ENCODE results near the gene HRH2.
"Not testable (repeated sequence)": the region's sequence is repeated elsewhere in the genome, so short reads cannot be mapped to it uniquely, and the experiment has no call there.

Gene HRH2

DNA sequence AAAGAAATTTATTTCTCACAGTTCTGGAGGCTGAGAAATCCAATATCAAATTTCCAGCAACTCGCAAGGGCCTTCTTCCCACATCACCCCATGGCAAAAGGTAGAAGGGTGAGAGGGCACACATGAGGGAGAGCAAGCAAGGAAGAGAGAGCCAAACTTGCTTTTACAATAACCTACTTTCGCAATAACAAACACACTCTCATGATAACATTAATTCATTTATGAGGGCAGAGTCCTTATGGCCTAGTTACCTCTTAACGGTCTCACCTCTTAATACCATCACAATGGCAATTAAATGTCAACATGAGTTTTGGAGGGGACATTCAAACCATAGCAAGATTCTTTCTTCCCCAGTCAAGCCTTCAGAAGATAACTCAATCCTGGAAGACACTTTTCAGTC, 11.6 kb upstream of the HRH2 start:
- Histone ChIP-seq H3K4me3 (no peak overlapping the region), H3K27ac (no peak overlapping the region)
- no peak for DNase-seq (ENCODE audit: low spot score)
- TF ChIP-seq, protein P1, sequence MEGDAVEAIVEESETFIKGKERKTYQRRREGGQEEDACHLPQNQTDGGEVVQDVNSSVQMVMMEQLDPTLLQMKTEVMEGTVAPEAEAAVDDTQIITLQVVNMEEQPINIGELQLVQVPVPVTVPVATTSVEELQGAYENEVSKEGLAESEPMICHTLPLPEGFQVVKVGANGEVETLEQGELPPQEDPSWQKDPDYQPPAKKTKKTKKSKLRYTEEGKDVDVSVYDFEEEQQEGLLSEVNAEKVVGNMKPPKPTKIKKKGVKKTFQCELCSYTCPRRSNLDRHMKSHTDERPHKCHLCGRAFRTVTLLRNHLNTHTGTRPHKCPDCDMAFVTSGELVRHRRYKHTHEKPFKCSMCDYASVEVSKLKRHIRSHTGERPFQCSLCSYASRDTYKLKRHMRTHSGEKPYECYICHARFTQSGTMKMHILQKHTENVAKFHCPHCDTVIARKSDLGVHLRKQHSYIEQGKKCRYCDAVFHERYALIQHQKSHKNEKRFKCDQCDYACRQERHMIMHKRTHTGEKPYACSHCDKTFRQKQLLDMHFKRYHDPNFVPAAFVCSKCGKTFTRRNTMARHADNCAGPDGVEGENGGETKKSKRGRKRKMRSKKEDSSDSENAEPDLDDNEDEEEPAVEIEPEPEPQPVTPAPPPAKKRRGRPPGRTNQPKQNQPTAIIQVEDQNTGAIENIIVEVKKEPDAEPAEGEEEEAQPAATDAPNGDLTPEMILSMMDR (IDR thresholded peaks at IDR 0.05): no peak

- Histone ChIP-seq H3K4me3 (no peak overlapping the region), H3K27ac (no peak overlapping the region)
- no peak for DNase-seq (ENCODE audit: low spot score)
- TF ChIP-seq, protein P1 (IDR thresholded peaks at IDR 0.05): no peak
These were observed 7.9 kb upstream of the HRH2 start for GRCh38 chr5:175649967-175650366.

- H3K27ac ChIP-seq; DNase-seq (ENCODE audit: low spot score): not testable (repeated sequence)
These were observed 7.3 kb upstream of the HRH2 start for GRCh38 chr5:175650430-175651205.

GRCh38 chr5:175652741-175653663, 4.9 kb upstream of the HRH2 start:
- DNase-seq (ENCODE audit: low spot score): no peak
- H3K27ac ChIP-seq: peak overlapping the region; percentile 37 to 50
- TF ChIP-seq, protein P1 (IDR thresholded peaks at IDR 0.05): no peak

More at GRCh38 chr5:175650430-175651205, 7.3 kb upstream of the HRH2 start:
- H3K4me3 ChIP-seq: not testable (repeated sequence)

GRCh38 chr5:175653763-175654162, 4.1 kb upstream of the HRH2 start:
- H3K27ac ChIP-seq: peak overlapping the region; percentile 37 to 50
- TF ChIP-seq, protein P1 (IDR thresholded peaks at IDR 0.05): no peak
- H3K4me3 ChIP-seq: no peak overlapping the region
- DNase-seq (ENCODE audit: low spot score): no peak

More at GRCh38 chr5:175652741-175653663, 4.9 kb upstream of the HRH2 start:
- no peak overlapping the region for H3K4me3 ChIP-seq

DNA sequence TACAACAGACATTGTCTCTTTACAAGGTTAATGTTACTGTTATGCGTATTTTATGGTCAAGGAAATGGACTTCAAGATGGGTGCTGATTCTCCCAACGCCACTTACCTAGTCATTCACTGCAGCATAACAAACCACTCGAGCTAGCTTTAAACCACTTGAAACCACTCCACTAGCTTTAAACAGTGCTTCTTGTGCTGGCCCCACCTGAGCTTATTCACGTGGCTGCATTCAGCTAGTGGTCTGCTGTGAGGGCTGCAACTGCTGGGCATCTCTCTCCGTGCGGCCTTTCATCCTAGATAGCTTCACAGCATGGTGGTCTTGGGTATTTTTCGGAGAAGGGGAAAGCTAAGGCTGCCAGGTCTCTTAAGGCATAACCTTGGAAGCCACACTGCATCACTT, 3.5 kb upstream of the HRH2 start:
- DNase-seq (ENCODE audit: low spot score): no peak
- TF ChIP-seq, protein P1 (IDR thresholded peaks at IDR 0.05): no peak
- Histone ChIP-seq H3K4me3 (no peak overlapping the region), H3K27ac (no peak overlapping the region)

DNA sequence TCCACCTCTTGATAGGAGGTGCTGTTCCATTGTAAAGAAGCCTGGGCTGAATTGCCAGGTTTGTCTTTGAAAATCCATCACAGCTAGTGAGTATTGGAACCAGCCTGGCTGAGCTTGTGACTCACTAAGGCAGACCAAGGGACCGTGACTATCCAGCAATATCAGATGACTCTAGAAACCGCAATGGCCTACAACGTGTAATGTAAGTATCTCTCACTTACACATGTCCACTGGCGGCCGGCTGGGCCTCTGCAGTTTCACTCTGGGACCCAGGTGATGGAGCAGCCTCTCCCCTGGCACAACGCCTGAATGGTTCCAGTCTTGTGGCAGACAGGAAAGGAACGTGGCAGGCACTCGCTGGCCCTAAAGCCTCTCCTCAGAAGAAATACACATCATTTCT, 3.1 kb upstream of the HRH2 start:
- DNase-seq (ENCODE audit: low spot score): no peak
- TF ChIP-seq, protein P1 (IDR thresholded peaks at IDR 0.05): no peak
- no peak overlapping the region for H3K4me3 ChIP-seq
- no peak overlapping the region for H3K27ac ChIP-seq
